HCT116 (cell line): ENCODE data around the gene IGIP. TPM values are rescaled to one million over a fixed set of nuclear protein-coding genes. Genes with fewer than 3 reads are reported as not detected.
A peak's percentile ranks its signal among the peaks of the same experiment; 100 is the strongest.

ENCODE experiments used
- ATAC-seq: fragments of 200-7000 bp; cut with Tn5 transposase; 2 replicates; pipeline ENCODE4 v1.9.1; 2020; ENCODE audit warnings: mild to moderate bottlenecking, moderate library complexity
- BruUV-seq: library from RNA; stranded (reverse); fragments of 400-500 nt; replicated peaks from 2 replicates; lab custom pipeline; 2021; lab: Mats Ljungman, UMichigan
- CTCF ChIA-PET: fragments of 300-600 bp; sonication (Branson Sonifier 250); formaldehyde crosslinking; loops from one replicate; lab custom pipeline; 2021; ENCODE audit warnings: antibody characterized with exemption; lab: Charles Lee
- POLR2A ChIA-PET: fragments of 300-600, 350-600 bp; sonication (Branson Sonifier 250); formaldehyde crosslinking; loops from one replicate; lab custom pipeline; 2021; ENCODE audit warnings: antibody characterized with exemption; lab: Charles Lee
- RAD21 ChIA-PET, 2 experiments: fragments of 300-600 bp; sonication (Branson Sonifier 250); formaldehyde crosslinking; loops; one replicate each; lab custom pipeline; 2023; ENCODE audit warnings: low total read pairs in 2 of 2; ENCODE audit not compliant: uncharacterized antibody in 2 of 2, unreplicated experiment in 2 of 2, low non-redundant PET in 1 of 2; lab: Charles Lee
- DNase-seq: peaks from one replicate; pipeline ENCODE4 v3.0.0-alpha.2; 2010; ENCODE audit warnings: low read depth, low spot score
- H2AFZ ChIP-seq: fragments of 200-600 bp; shearing (Covaris generic), sonication (generic); 2 replicates; pipeline ENCODE4 v1.6.1; 2017; ENCODE audit warnings: low read depth, mixed run types, mixed read lengths, antibody characterized with exemption, low read length; ENCODE audit not compliant: poor library complexity, severe bottlenecking
- H3K27ac ChIP-seq: 2 replicates; pipeline ENCODE4 v1.5.1; 2012; ENCODE audit warnings: low read depth, low read length
- H3K27me3 ChIP-seq: fragments of 200-600 bp; sonication (generic); 2 replicates; pipeline ENCODE4 v1.6.1; 2016; ENCODE audit warnings: mixed run types, low read length, mixed read lengths; ENCODE audit not compliant: insufficient read depth
- H3K36me3 ChIP-seq, 2 experiments: fragments of 200-500 bp in 1 of 2; fragments of 200-600 bp in 1 of 2; sonication (Bioruptor generic) in 1 of 2; sonication (generic) in 1 of 2; 2 replicates each; pipeline versions ENCODE4 v1.5.1 to v1.6.1; 2014 to 2016; ENCODE audit warnings: low read length in 2 of 2, inconsistent platforms in 1 of 2, mixed read lengths in 1 of 2, mixed run types in 1 of 2; ENCODE audit not compliant: insufficient read depth in 2 of 2, control insufficient read depth in 1 of 2
- H3K4me1 ChIP-seq, 2 experiments: fragments of 200-600 bp in 1 of 2; sonication (generic) in 1 of 2; 2 replicates each; pipeline versions ENCODE4 v1.5.1 to v1.6.1; 2012 to 2017; ENCODE audit warnings: low read length in 2 of 2, inconsistent platforms in 1 of 2, mild to moderate bottlenecking in 1 of 2, mixed read lengths in 1 of 2, mixed run types in 1 of 2, moderate library complexity in 1 of 2; ENCODE audit not compliant: insufficient read depth in 2 of 2, control insufficient read depth in 1 of 2
- H3K4me2 ChIP-seq: fragments of 200-600 bp; sonication (generic); 2 replicates; pipeline ENCODE4 v1.6.1; 2017; ENCODE audit warnings: mixed run types, low read length, mixed read lengths
- H3K4me3 ChIP-seq, 2 experiments: fragments of 200-600 bp in 1 of 2; sonication (generic) in 1 of 2; replicated peaks in 1 of 2; 2 replicates each; pipeline ENCODE4 v1.5.1; 2011 to 2016; ENCODE audit warnings: low read length in 2 of 2, control low read depth in 1 of 2, low read depth in 1 of 2, mild to moderate bottlenecking in 1 of 2, mixed read lengths in 1 of 2, mixed run types in 1 of 2
- H3K79me2 ChIP-seq: fragments of 200-600 bp; sonication (generic); 2 replicates; pipeline ENCODE4 v1.6.1; 2017; ENCODE audit warnings: mild to moderate bottlenecking, mixed run types, low read length, moderate library complexity, mixed read lengths; ENCODE audit not compliant: insufficient read depth
- H3K9ac ChIP-seq: fragments of 200-600 bp; sonication (generic); 2 replicates; pipeline ENCODE4 v1.6.1; 2016; ENCODE audit warnings: low read length, mixed read lengths
- H3K9me2 ChIP-seq: fragments of 200-600 bp; sonication (generic), shearing (Covaris generic); 2 replicates; pipeline ENCODE4 v1.6.1; 2017; ENCODE audit warnings: mixed run types, mild to moderate bottlenecking, moderate library complexity; ENCODE audit not compliant: insufficient read depth
- H3K9me3 ChIP-seq, 2 experiments: fragments of 200-500 bp in 1 of 2; fragments of 200-600 bp in 1 of 2; sonication (Bioruptor generic) in 1 of 2; sonication (generic) in 1 of 2; 2 replicates each; pipeline ENCODE4 v1.6.1; 2014 to 2017; ENCODE audit warnings: low read length in 2 of 2, mixed read lengths in 2 of 2, inconsistent platforms in 1 of 2, low read depth in 1 of 2, mild to moderate bottlenecking in 1 of 2, mixed run types in 1 of 2, moderate library complexity in 1 of 2; ENCODE audit not compliant: control insufficient read depth in 1 of 2, insufficient read depth in 1 of 2
- H4K20me1 ChIP-seq: fragments of 200-600 bp; sonication (generic), shearing (Covaris generic); 2 replicates; pipeline ENCODE4 v1.6.1; 2017; ENCODE audit warnings: mixed run types, mild to moderate bottlenecking, moderate library complexity; ENCODE audit not compliant: insufficient read depth
- CBX3 ChIP-seq: IDR thresholded peaks from 2 replicates; pipeline ENCODE4 v1.6.1; 2012; ENCODE audit warnings: low read depth
- CEBPB ChIP-seq: IDR thresholded peaks from 2 replicates; pipeline ENCODE4 v1.6.1; 2012; ENCODE audit warnings: low read depth
- EZH2phosphoT487 ChIP-seq: fragments of 200-600 bp; IDR thresholded peaks from 2 replicates; pipeline ENCODE4 v1.6.1; 2018; ENCODE audit warnings: antibody characterized with exemption, borderline replicate concordance
- JUND ChIP-seq: IDR thresholded peaks from 2 replicates; pipeline ENCODE4 v1.6.1; 2012
- POLR2A ChIP-seq: IDR thresholded peaks from 2 replicates; pipeline ENCODE4 v1.7.0; 2011; ENCODE audit warnings: borderline replicate concordance; ENCODE audit not compliant: insufficient read depth, insufficient read length; ENCODE audit errors: extremely low read depth
- REST ChIP-seq: IDR thresholded peaks from 2 replicates; pipeline ENCODE4 v1.6.1; 2012; ENCODE audit warnings: low read depth
- SRF ChIP-seq: IDR thresholded peaks from 2 replicates; pipeline ENCODE4 v1.6.1; 2012; ENCODE audit warnings: low read depth
- intact Hi-C: fragments of 100-400 bp; cut with micrococcal nuclease; formaldehyde crosslinking; loops from 2 replicates; pipeline ENCODE4 v1.10.0; 2022
- total RNA-seq: library from RNA; stranded (reverse); gene quantifications from one replicate; pipeline ENCODE4 v1.2.1, GENCODE V29; 2021; ENCODE audit not compliant: unreplicated experiment
- TF ChIP-seq, protein P1 (sequence below), 3 experiments: fragments of 200-600 bp in 1 of 3; sonication (generic) in 1 of 3; IDR thresholded peaks in 2 of 3; conservative IDR thresholded peaks in 1 of 3; 2 replicates each; pipeline ENCODE4 v1.5.1; 2012 to 2017; ENCODE audit warnings: low read depth in 2 of 3, low read length in 2 of 3, antibody characterized with exemption in 1 of 3, borderline replicate concordance in 1 of 3, control low read depth in 1 of 3, mild to moderate bottlenecking in 1 of 3, mixed read lengths in 1 of 3, mixed run types in 1 of 3, moderate library complexity in 1 of 3; ENCODE audit not compliant: insufficient read depth in 1 of 3

IGIP gene
- total RNA-seq, 1 experiment from 2014 or later, result 5.2 TPM

DNA sequence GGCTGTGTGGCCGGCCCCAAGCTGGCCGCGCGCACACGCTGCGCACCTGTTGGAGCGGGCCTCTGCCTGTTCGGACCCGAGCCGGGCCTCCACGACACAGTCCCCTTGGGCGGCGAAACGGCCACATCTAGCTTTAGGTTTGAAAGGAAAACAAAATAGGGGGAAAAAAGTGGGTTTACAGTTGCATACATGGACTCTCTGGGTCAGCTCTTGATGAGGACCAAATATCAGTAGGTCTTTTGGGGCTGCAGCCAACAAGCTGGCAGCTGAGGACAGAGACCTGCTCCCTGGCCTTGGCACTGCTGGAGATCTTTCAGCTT lies 20.7 kb downstream of the IGIP start:
- ChIA-PET POLR2A (no interaction called here), CTCF (interaction anchor here (1.1 to 1.9 kb wide), 6 partner anchors 8 to 76 kb away, joined by 3 to 9 read pairs (median 5); no protein-coding TSS in a partner anchor)
- TF ChIP-seq JUND (no peak), SRF (no peak), CEBPB (no peak), EZH2phosphoT487 (no peak), CBX3 (no peak), POLR2A (no peak), REST (no peak)
- TF ChIP-seq, protein P1, sequence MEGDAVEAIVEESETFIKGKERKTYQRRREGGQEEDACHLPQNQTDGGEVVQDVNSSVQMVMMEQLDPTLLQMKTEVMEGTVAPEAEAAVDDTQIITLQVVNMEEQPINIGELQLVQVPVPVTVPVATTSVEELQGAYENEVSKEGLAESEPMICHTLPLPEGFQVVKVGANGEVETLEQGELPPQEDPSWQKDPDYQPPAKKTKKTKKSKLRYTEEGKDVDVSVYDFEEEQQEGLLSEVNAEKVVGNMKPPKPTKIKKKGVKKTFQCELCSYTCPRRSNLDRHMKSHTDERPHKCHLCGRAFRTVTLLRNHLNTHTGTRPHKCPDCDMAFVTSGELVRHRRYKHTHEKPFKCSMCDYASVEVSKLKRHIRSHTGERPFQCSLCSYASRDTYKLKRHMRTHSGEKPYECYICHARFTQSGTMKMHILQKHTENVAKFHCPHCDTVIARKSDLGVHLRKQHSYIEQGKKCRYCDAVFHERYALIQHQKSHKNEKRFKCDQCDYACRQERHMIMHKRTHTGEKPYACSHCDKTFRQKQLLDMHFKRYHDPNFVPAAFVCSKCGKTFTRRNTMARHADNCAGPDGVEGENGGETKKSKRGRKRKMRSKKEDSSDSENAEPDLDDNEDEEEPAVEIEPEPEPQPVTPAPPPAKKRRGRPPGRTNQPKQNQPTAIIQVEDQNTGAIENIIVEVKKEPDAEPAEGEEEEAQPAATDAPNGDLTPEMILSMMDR (IDR thresholded peaks at IDR 0.05 in 2 of 3, conservative IDR thresholded peaks at IDR 0.05 in 1 of 3; ENCODE audit: borderline replicate concordance in 1 of 3, insufficient read depth in 1 of 3, low read depth in 2 of 3, low read length in 2 of 3), result no peak
- TF ChIP-seq, all 23 proteins: peak for 0
- Histone ChIP-seq H3K9ac (no peak overlapping the region), H3K4me3 (no peak overlapping the region), H4K20me1 (no peaks in the 10 kb centered on the region), H2AFZ (no peak overlapping the region), H3K27ac (no peak overlapping the region), H3K27me3 (no peaks in the 10 kb centered on the region), H3K79me2 (no peaks in the 10 kb centered on the region), H3K36me3 (no peaks in the 10 kb centered on the region), H3K4me1 (peaks cover 4 to 19% of the 10 kb centered on the region in 2 experiments; a peak in 3 of 4 replicates), H3K9me3 (no peaks in the 10 kb centered on the region), H3K4me2 (peak overlapping the region; percentile 73), H3K9me2 (no peaks in the 10 kb centered on the region)
- DNase-seq (no peak), ATAC-seq (no peak)
- intact Hi-C loops, result no loop called here
- BruUV-seq, result no TSS peak
- RAD21 ChIA-PET, result no interaction called here
